Caco-2 (cell line): ENCODE data around the gene TRAK1. TPM values are rescaled to one million over a fixed set of nuclear protein-coding genes. Genes with fewer than 3 reads are reported as not detected.

Experiments
- BruUV-seq: library from RNA; stranded (reverse); fragments of 400-500 nt; replicated peaks from 2 replicates; lab custom pipeline; 2021; lab: Mats Ljungman, UMichigan
- CTCF ChIA-PET: fragments of 300-600 bp; sonication (Branson Sonifier 250); formaldehyde crosslinking; loops from one replicate; lab custom pipeline; 2022; ENCODE audit warnings: antibody characterized with exemption; lab: Charles Lee
- POLR2A ChIA-PET: fragments of 300-600 bp; sonication (Branson Sonifier 250); formaldehyde crosslinking; loops from one replicate; lab custom pipeline; 2022; ENCODE audit warnings: antibody characterized with exemption; lab: Charles Lee
- DNase-seq, 2 experiments: peaks; one replicate each; pipeline versions ENCODE4 v3.0.0 to v3.0.0-alpha.2; 2020 to 2022
- H3K27me3 ChIP-seq: replicated peaks from 2 replicates; pipeline ENCODE4 v1.6.0; 2011; ENCODE audit warnings: low read length; ENCODE audit not compliant: control insufficient read depth, insufficient read depth
- H3K36me3 ChIP-seq: 2 replicates; pipeline ENCODE4 v1.5.1; 2011; ENCODE audit warnings: low read length; ENCODE audit not compliant: control insufficient read depth, insufficient read depth
- H3K4me1 ChIP-seq: fragments of 250-450 bp; sonication (Bioruptor Pico); 2 replicates; pipeline ENCODE4 v1.5.1; 2020; ENCODE audit warnings: mild to moderate bottlenecking
- H3K4me3 ChIP-seq: 2 replicates; pipeline ENCODE4 v1.5.1; 2011; ENCODE audit warnings: low read depth, mild to moderate bottlenecking, control low read depth, low read length
- H3K9me3 ChIP-seq: fragments of 250-450 bp; sonication (Bioruptor Pico); 2 replicates; pipeline ENCODE4 v1.5.1; 2020; ENCODE audit warnings: mild to moderate bottlenecking, moderate library complexity
- H3K27ac Mint-ChIP-seq: one replicate; pipeline ENCODE4 v1.8.0; 2022; ENCODE audit warnings: mixed read lengths; ENCODE audit not compliant: unreplicated experiment
- H3K27me3 Mint-ChIP-seq: one replicate; pipeline ENCODE4 v1.8.0; 2022; ENCODE audit warnings: mixed read lengths; ENCODE audit not compliant: insufficient read depth, unreplicated experiment
- H3K36me3 Mint-ChIP-seq: one replicate; pipeline ENCODE4 v1.8.0; 2022; ENCODE audit warnings: mild to moderate bottlenecking, mixed read lengths; ENCODE audit not compliant: insufficient read depth, unreplicated experiment
- H3K4me1 Mint-ChIP-seq: one replicate; pipeline ENCODE4 v1.8.0; 2022; ENCODE audit warnings: low read depth, mixed read lengths; ENCODE audit not compliant: unreplicated experiment
- H3K4me3 Mint-ChIP-seq: one replicate; pipeline ENCODE4 v1.8.0; 2022; ENCODE audit warnings: mild to moderate bottlenecking, moderate library complexity, mixed read lengths; ENCODE audit not compliant: unreplicated experiment
- H3K9me3 Mint-ChIP-seq: one replicate; pipeline ENCODE4 v1.8.0; 2022; ENCODE audit warnings: mixed read lengths; ENCODE audit not compliant: unreplicated experiment
- CTCF ChIP-seq, 2 experiments: fragments of 200-600 bp in 1 of 2; IDR thresholded peaks; 1 replicate in 1 of 2; 2 replicates in 1 of 2; pipeline versions ENCODE4 v1.5.1 to v1.8.0; 2011 to 2022; ENCODE audit warnings: antibody characterized with exemption in 1 of 2, control low read depth in 1 of 2, inconsistent platforms in 1 of 2, low read depth in 1 of 2, low read length in 1 of 2, mild to moderate bottlenecking in 1 of 2, moderate library complexity in 1 of 2; ENCODE audit not compliant: insufficient read depth in 1 of 2, severe bottlenecking in 1 of 2, unreplicated experiment in 1 of 2
- intact Hi-C: fragments of 100-400 bp; cut with micrococcal nuclease; formaldehyde crosslinking; loops from one replicate; pipeline ENCODE4 v1.10.0; 2022; ENCODE audit not compliant: unreplicated experiment
- total RNA-seq: library from RNA; stranded (reverse); gene quantifications from 2 replicates; pipeline ENCODE4 v1.2.3, GENCODE V29; 2022

Gene TRAK1
- total RNA-seq, 1 experiment from 2014 or later: 33.3 TPM

GRCh38 chr3:42273361-42273760, 182.2 kb downstream of the TRAK1 start:
- no peaks in the 10 kb centered on the region for H3K9me3 Mint-ChIP-seq
- DNase-seq: no peak
- H3K27me3 Mint-ChIP-seq: peaks cover 7% of the 10 kb centered on the region
- Histone ChIP-seq H3K27me3 (no peaks in the 10 kb centered on the region), H3K4me3 (no peak overlapping the region), H3K9me3 (peaks cover 7% of the 10 kb centered on the region; the same call in 1 of the 2 replicates), H3K4me1 (no peaks in the 10 kb centered on the region), H3K36me3 (no peaks in the 10 kb centered on the region)
- no peak for TF ChIP-seq CTCF (IDR thresholded peaks at IDR 0.05; ENCODE audit: insufficient read depth in 1 of 2, low read depth in 1 of 2, low read length in 1 of 2, severe bottlenecking in 1 of 2, unreplicated experiment in 1 of 2)
- no peaks in the 10 kb centered on the region for H3K4me1 Mint-ChIP-seq
- no TSS peak for BruUV-seq
- ChIA-PET POLR2A (no interaction called here), CTCF (interaction anchor here (0.6 to 0.9 kb wide), 2 partner anchors 44 to 50 kb away, joined by 3 read pairs; no protein-coding TSS in a partner anchor)
- intact Hi-C loops: no loop called here
- H3K36me3 Mint-ChIP-seq: no peaks in the 10 kb centered on the region
- no peak overlapping the region for H3K4me3 Mint-ChIP-seq
- H3K27ac Mint-ChIP-seq: no peak overlapping the region

- Mint-ChIP-seq H3K9me3 (no peaks in the 10 kb centered on the region), H3K27ac (no peak overlapping the region), H3K36me3 (no peaks in the 10 kb centered on the region), H3K4me3 (no peak overlapping the region), H3K27me3 (peaks cover 2% of the 10 kb centered on the region), H3K4me1 (no peaks in the 10 kb centered on the region)
- Histone ChIP-seq H3K4me1 (no peaks in the 10 kb centered on the region), H3K4me3 (no peak overlapping the region), H3K27me3 (no peaks in the 10 kb centered on the region), H3K9me3 (peaks cover 7% of the 10 kb centered on the region; the same call in 1 of the 2 replicates), H3K36me3 (no peaks in the 10 kb centered on the region)
- intact Hi-C loops: no loop called here
- DNase-seq: no peak
- ChIA-PET POLR2A (no interaction called here), CTCF (interaction anchor here (0.6 kb wide), 1 partner anchor 262 kb away, joined by 5 read pairs; no protein-coding TSS in a partner anchor)
- no peak for TF ChIP-seq CTCF (IDR thresholded peaks at IDR 0.05; ENCODE audit: insufficient read depth in 1 of 2, low read depth in 1 of 2, low read length in 1 of 2, severe bottlenecking in 1 of 2, unreplicated experiment in 1 of 2)
- no TSS peak for BruUV-seq
Observed at GRCh38 chr3:42274266-42274665, 183.1 kb downstream of the TRAK1 start.

GRCh38 chr3:42275217-42275616, 184.1 kb downstream of the TRAK1 start:
- TF ChIP-seq CTCF (IDR thresholded peaks at IDR 0.05; ENCODE audit: insufficient read depth in 1 of 2, low read depth in 1 of 2, low read length in 1 of 2, severe bottlenecking in 1 of 2, unreplicated experiment in 1 of 2): no peak
- CTCF ChIA-PET: no interaction called here
- POLR2A ChIA-PET: no interaction called here
- H3K4me1 ChIP-seq: no peaks in the 10 kb centered on the region
- DNase-seq: no peak
- no peaks in the 10 kb centered on the region for H3K36me3 ChIP-seq
- no peaks in the 10 kb centered on the region for H3K36me3 Mint-ChIP-seq
- peaks cover 11% of the 10 kb centered on the region; the same call in 1 of the 2 replicates for H3K9me3 ChIP-seq
- H3K27ac Mint-ChIP-seq: no peak overlapping the region
- no peak overlapping the region for H3K4me3 Mint-ChIP-seq
- no peaks in the 10 kb centered on the region for H3K4me1 Mint-ChIP-seq
- H3K9me3 Mint-ChIP-seq: peaks cover 3% of the 10 kb centered on the region
- intact Hi-C loops: no loop called here
- no peaks in the 10 kb centered on the region for H3K27me3 Mint-ChIP-seq
- H3K4me3 ChIP-seq: no peak overlapping the region
- H3K27me3 ChIP-seq: no peaks in the 10 kb centered on the region
- no TSS peak for BruUV-seq

Other genes with a start within 250 kb of the TRAK1 start
- gene ULK4, start 129.3 kb upstream of the TRAK1 start, total RNA-seq: 4.2 and 4.6 TPM in 2 replicates
- 0.46 TPM in 1 of 2 replicates, not detected in the other for gene CCK, start 174.8 kb downstream of the TRAK1 start, total RNA-seq